ENCODE results near the gene SLC15A4.

- TF ChIP-seq, protein P1, sequence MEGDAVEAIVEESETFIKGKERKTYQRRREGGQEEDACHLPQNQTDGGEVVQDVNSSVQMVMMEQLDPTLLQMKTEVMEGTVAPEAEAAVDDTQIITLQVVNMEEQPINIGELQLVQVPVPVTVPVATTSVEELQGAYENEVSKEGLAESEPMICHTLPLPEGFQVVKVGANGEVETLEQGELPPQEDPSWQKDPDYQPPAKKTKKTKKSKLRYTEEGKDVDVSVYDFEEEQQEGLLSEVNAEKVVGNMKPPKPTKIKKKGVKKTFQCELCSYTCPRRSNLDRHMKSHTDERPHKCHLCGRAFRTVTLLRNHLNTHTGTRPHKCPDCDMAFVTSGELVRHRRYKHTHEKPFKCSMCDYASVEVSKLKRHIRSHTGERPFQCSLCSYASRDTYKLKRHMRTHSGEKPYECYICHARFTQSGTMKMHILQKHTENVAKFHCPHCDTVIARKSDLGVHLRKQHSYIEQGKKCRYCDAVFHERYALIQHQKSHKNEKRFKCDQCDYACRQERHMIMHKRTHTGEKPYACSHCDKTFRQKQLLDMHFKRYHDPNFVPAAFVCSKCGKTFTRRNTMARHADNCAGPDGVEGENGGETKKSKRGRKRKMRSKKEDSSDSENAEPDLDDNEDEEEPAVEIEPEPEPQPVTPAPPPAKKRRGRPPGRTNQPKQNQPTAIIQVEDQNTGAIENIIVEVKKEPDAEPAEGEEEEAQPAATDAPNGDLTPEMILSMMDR (IDR thresholded peaks at IDR 0.05; ENCODE audit: insufficient read depth, low read depth, low read length), result no peak
- no peak for TF ChIP-seq EZH2 (IDR thresholded peaks at IDR 0.05; ENCODE audit: insufficient read depth, low read length)
Measured at GRCh38 chr12:128813392-128813791, 10.4 kb downstream of the SLC15A4 start.

Data from astrocyte (in vitro differentiated cells and primary cell).